VCaP (cell line): Measurements from ENCODE around the gene CSNK2A1.

ENCODE experiments used
- H3K27ac ChIP-seq: fragments of 450-650 bp; 2 replicates; pipeline ENCODE4 v1.5.1; 2017
- TF ChIP-seq, protein P1 (sequence below): fragments of 450-650 bp; conservative IDR thresholded peaks from 2 replicates; pipeline ENCODE4 v1.5.1; 2017; ENCODE audit warnings: mild to moderate bottlenecking, moderate library complexity

The CSNK2A1 gene

DNA sequence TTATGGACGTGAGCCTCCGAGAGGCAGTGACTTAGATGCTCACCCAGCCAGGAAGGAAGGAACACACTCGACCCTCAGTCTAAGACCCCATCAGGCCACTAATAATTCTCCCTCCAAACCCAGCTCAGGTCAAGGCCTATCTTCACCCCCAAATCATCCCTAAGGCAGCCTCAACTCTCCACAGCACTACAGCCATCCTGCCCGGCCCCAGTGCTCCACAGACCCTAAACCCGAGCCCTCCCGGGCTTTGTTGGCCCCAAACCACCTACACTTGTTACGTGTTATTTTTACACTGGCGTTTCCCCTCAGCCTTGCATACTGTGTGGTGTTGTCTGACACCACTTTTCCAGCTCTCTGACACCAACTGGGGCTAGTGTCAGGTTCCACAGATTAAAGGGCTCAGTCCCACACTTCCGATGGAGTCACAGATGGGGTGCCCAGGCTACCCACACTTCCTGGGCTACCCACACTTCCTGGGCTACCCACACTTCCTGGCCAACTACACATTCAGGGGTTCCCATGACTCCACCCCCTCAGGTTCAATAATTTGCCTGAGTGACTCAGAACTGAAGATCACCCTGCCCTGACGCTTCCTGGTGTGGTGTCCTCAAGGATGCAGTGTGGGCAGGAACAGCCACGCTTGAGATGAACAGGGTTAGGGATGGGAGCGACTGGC lies 110.2 kb downstream of the CSNK2A1 start:
- TF ChIP-seq, protein P1, sequence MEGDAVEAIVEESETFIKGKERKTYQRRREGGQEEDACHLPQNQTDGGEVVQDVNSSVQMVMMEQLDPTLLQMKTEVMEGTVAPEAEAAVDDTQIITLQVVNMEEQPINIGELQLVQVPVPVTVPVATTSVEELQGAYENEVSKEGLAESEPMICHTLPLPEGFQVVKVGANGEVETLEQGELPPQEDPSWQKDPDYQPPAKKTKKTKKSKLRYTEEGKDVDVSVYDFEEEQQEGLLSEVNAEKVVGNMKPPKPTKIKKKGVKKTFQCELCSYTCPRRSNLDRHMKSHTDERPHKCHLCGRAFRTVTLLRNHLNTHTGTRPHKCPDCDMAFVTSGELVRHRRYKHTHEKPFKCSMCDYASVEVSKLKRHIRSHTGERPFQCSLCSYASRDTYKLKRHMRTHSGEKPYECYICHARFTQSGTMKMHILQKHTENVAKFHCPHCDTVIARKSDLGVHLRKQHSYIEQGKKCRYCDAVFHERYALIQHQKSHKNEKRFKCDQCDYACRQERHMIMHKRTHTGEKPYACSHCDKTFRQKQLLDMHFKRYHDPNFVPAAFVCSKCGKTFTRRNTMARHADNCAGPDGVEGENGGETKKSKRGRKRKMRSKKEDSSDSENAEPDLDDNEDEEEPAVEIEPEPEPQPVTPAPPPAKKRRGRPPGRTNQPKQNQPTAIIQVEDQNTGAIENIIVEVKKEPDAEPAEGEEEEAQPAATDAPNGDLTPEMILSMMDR = no peak
- H3K27ac ChIP-seq = 0 out of 2 replicates have a peak overlapping the region, but pooled peaks have one; percentile 37

DNA sequence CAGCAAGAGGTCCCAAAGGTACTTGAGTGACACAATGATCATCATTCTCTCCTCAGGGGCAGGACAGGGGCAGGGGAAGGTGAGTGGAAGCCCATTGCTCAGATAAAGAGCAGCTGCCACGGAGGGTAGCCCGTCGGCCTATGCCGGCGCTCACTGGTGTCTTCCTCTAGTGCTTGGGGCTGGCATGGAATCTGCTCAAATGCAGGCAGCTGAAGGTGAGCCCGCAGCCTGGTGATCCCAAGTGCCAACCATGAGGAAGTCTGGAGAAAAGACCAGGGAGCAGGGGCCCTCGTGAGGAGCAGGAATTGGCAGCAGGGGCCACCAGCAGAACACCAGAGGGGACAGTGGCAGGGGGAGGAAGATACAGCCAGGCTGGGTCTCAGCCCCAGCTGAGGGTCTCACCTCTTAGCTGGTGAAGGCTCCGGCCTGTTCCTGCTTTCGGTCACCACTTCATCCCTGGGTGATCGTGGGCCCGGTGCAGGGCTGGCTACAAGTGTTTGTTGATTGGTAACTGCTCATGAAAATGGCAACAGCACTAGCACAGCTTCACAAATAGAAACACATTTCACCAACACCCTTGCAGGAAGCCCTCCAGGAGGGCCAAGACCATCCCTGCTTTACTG lies 110.8 kb downstream of the CSNK2A1 start:
- TF ChIP-seq, protein P1 = no peak
- H3K27ac ChIP-seq = 0 out of 2 replicates have a peak overlapping the region, but pooled peaks have one; percentile 37

DNA sequence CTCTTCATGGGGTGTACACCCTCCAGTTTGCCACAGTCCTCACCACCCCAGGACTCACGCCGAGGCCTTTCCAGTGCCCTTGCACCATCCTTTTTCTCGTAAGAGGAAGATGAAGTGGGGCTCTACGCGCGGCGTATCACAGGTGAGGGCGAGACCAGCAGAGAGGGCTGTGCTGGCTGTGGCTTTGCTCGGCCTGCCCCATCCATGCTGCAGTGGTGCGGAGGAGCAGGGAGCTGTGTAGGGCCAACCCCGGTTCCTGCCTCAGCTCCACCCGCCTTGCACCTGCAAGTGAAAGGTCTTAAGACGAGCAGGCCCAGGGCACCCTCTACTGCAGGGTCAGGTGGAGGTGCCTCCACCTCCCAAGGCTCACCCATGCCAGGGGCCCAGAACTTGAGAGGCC lies 111.4 kb downstream of the CSNK2A1 start:
- peak overlapping the region; percentile 37 for H3K27ac ChIP-seq
- TF ChIP-seq, protein P1 = no peak

DNA sequence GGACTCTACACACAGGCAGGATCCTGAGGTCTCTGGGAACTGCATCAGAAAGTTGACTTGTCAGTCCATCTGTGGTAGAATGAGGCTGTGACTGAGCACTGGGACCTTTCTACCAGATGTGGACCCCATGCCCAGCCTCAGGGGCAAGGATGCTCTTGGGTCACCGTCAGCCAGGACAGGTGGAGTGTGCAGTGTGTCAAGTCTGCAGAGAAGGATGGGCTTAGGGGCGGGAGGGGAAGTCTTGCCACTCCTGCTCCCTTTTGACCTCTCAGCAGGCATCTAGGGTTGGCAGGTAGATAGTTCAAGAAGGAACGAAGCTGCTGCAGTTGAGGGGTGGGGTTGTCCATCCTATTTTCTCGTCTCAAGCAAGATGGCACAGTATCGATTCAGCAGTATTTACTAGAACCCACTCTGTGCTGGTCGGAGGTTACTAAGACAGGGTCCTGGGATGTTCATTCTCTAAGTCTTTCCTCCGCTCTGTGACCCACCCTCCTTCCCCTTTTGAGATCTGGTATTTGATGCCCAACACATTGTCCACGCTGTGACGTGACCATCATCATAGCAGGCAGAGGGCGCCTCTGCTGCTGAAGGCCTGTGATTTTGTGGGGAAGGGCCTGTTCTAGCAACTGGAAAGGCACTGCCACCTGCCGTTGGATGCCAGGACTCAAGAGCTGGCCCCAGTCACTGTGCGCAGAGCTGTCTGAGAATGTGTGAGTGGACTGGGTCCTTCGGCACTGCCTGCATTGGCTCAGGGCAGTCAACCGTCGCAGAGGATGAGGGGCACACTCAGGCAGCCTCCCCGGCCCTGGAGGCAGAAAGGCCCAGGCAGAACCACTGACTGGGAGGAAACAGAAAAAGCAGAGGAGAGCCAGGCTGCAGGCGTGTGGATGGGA lies 112.3 kb downstream of the CSNK2A1 start:
- TF ChIP-seq, protein P1 = peak; percentile 97
- H3K27ac ChIP-seq = peak overlapping the region; percentile 37

DNA sequence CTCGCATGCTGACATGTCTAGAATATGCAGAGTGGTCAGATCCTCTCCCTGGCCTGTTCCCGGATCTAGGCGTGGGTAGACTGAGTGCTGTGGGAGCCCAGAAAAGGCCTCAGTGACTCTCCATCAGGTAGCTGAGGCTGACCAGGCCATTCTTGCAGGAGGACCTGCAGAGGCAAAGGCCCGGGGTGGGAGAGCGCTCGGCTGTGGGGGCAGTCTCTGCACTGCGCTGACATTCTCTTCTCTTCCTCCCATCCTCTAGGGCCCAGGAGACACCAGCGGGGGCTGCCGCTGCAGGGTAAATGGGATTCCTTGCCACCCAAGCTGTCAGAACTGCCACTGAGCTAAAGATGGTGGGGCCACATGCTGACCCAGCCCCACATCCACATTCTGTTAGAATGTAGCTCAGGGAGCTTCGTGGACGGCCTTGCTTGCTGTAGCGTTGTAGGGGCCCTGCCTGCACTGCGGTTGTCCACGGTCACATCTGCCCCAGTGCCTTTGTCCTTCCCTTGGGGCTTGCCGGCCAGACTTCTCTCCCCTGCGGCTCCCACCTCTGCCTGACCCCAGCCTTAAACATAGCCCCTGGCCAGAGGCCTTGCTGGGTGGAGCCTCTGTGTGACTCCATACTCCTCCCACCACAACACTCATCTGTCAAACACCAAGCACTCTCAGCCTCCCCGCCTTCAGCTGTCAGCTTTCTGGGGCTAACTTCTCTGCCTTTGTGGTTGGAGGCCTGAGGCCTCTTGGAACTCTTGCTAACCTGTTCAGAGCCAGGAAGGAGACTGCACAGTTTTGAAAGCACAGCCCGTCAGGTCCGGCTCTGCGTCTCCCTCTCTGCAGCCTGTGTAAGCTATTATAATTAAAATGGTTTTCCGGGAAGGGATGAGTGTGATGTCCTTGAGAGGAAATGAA lies 113.2 kb downstream of the CSNK2A1 start:
- H3K27ac ChIP-seq = peak overlapping the region; percentile 25; the same call in 1 of the 2 replicates
- TF ChIP-seq, protein P1 = no peak

DNA sequence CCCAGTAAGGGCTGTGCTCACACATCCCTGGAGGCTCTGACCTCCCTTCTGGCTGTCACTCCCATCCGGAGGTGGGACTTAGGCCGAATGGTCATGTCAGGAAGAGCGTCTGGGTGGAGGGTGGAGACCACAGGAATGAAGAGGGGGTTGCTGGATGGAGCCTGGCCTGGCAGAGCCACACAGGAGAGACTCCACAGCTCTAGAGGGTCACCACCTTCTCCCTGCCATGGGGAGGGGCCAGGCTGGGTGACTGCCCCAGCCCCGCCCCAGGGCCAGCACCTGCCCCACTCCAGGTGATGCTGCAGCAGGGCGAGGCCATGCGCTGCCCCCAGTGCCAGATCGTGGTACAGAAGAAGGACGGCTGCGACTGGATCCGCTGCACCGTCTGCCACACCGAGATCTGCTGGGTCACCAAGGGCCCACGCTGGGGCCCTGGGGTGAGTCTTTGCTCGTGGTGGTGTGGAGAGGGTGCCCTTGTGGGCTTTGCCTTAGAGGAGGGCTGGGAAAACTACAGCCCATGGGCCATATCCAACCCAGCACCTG lies 114.9 kb downstream of the CSNK2A1 start:
- peak overlapping the region; percentile 25; the same call in 1 of the 2 replicates for H3K27ac ChIP-seq
- TF ChIP-seq, protein P1 = peak; percentile 34; the same call in 1 of the 2 replicates
